Measurements from ENCODE around the gene NPR1.

NPR1 gene

GRCh38 chr1:153633161-153633753, 45.2 kb upstream of the NPR1 start (continued):
- TF ChIP-seq ZBTB10 (tag by site-specific recombination; IDR thresholded peaks at IDR 0.05), result 0 out of 2 replicates have a peak, but pooled peaks have one; percentile 46
- peak; percentile 17; the same call in 1 of the 2 replicates for TF ChIP-seq KLF1 (tag by site-specific recombination; IDR thresholded peaks at IDR 0.05)
- TF ChIP-seq ZSCAN30 (tag by site-specific recombination; IDR thresholded peaks at IDR 0.05), result no peak

DNA sequence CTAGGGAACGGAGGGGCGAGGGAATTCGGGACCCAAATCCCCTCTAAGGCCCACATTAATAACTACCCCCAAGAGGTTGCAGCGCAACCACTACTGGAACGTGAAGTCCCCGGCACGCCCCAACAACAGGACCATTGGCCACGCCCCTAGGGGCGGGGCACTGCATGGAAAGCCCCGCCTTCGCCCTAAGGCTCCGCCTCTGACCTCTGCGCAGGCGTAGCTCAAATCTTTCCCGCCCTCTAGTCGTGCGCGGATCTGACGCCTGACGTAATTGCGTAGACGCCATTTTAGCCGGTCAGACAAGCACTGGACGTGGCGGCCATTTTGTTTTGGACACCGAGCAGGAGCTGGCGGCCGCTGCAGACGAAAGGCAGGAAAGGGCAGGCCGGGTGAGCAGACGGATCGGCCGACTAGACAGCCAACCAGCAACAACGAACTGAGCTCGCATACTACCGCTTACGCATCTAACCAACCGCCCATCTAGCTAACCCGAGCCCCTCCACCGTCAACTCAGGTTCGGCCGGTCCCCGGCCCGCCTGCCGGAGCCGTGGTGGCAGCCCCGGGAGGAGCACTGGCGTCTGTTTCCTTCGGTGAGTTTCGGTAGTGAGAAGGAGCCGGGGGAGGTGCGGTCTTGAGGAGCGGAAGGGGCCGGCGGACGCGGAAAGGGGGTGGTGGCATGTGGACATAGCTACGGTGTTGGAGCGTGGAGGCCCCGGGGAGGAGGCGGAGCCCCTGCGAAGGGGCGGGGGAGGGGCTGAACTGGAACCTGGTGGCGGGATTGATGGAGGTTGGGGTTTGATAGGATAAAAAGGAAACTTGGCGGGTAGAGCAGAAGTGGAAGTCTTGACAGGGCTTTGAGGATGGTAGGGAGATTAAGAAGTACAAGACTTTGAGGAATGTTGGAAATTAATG, 44.5 kb upstream of the NPR1 start, which contains the start of gene CHTOP:
TSS of gene CHTOP (plus strand) at position 313 of the 912 bp plus-strand sequence. CDS start 2,523 bp downstream, outside the sequence.
- POLR2A ChIA-PET, result interaction anchor here (0.5 to 2.5 kb wide), 41 partner anchors 9 to 993 kb away, joined by 3 to 34 read pairs (median 6); partner anchors contain the start of genes CREB3L4, ILF2, INTS3 and RPS27
- no peaks in the 10 kb centered on the region for H3K4me1 ChIP-seq (ENCODE audit: control insufficient read depth, insufficient read depth, low read length)
- CTCF ChIA-PET, result interaction anchor here (0.6 to 2.1 kb wide), 10 partner anchors 12 to 353 kb away, joined by 3 to 9 read pairs (median 3); no protein-coding TSS in a partner anchor
- TF ChIP-seq, protein P1, sequence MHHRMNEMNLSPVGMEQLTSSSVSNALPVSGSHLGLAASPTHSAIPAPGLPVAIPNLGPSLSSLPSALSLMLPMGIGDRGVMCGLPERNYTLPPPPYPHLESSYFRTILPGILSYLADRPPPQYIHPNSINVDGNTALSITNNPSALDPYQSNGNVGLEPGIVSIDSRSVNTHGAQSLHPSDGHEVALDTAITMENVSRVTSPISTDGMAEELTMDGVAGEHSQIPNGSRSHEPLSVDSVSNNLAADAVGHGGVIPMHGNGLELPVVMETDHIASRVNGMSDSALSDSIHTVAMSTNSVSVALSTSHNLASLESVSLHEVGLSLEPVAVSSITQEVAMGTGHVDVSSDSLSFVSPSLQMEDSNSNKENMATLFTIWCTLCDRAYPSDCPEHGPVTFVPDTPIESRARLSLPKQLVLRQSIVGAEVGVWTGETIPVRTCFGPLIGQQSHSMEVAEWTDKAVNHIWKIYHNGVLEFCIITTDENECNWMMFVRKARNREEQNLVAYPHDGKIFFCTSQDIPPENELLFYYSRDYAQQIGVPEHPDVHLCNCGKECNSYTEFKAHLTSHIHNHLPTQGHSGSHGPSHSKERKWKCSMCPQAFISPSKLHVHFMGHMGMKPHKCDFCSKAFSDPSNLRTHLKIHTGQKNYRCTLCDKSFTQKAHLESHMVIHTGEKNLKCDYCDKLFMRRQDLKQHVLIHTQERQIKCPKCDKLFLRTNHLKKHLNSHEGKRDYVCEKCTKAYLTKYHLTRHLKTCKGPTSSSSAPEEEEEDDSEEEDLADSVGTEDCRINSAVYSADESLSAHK (tag by site-specific recombination; IDR thresholded peaks at IDR 0.05), result 0 out of 2 replicates have a peak, but pooled peaks have one; percentile 13
- TF ChIP-seq MZF1 (tag by site-specific recombination; IDR thresholded peaks at IDR 0.05; ENCODE audit: borderline replicate concordance), result no peak
- TF ChIP-seq ZNF561 (tag by site-specific recombination; IDR thresholded peaks at IDR 0.05; ENCODE audit: borderline replicate concordance), result peak; percentile 80; the same call in 1 of the 2 replicates
- TF ChIP-seq, protein P2, sequence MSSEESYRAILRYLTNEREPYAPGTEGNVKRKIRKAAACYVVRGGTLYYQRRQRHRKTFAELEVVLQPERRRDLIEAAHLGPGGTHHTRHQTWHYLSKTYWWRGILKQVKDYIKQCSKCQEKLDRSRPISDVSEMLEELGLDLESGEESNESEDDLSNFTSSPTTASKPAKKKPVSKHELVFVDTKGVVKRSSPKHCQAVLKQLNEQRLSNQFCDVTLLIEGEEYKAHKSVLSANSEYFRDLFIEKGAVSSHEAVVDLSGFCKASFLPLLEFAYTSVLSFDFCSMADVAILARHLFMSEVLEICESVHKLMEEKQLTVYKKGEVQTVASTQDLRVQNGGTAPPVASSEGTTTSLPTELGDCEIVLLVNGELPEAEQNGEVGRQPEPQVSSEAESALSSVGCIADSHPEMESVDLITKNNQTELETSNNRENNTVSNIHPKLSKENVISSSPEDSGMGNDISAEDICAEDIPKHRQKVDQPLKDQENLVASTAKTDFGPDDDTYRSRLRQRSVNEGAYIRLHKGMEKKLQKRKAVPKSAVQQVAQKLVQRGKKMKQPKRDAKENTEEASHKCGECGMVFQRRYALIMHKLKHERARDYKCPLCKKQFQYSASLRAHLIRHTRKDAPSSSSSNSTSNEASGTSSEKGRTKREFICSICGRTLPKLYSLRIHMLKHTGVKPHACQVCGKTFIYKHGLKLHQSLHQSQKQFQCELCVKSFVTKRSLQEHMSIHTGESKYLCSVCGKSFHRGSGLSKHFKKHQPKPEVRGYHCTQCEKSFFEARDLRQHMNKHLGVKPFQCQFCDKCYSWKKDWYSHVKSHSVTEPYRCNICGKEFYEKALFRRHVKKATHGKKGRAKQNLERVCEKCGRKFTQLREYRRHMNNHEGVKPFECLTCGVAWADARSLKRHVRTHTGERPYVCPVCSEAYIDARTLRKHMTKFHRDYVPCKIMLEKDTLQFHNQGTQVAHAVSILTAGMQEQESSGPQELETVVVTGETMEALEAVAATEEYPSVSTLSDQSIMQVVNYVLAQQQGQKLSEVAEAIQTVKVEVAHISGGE (tag by site-specific recombination; conservative IDR thresholded peaks at IDR 0.05; ENCODE audit: low read depth), result peak; percentile 80
- TF ChIP-seq ZNF391 (tag by site-specific recombination; IDR thresholded peaks at IDR 0.05; ENCODE audit: borderline replicate concordance, low read depth), result 0 out of 2 replicates have a peak, but pooled peaks have one; percentile 53
- peak; percentile 30; the same call in 1 of the 2 replicates for TF ChIP-seq ZBTB8A (tag by site-specific recombination; IDR thresholded peaks at IDR 0.05)
- TF ChIP-seq ZNF16 (tag by site-specific recombination; IDR thresholded peaks at IDR 0.05; ENCODE audit: low read depth), result no peak
- TF ChIP-seq ZNF214 (tag by site-specific recombination; IDR thresholded peaks at IDR 0.05; ENCODE audit: borderline replicate concordance), result no peak
- TF ChIP-seq ZNF341 (tag by site-specific recombination; IDR thresholded peaks at IDR 0.05; ENCODE audit: low read depth), result peak; percentile 91
- TF ChIP-seq, protein P3, sequence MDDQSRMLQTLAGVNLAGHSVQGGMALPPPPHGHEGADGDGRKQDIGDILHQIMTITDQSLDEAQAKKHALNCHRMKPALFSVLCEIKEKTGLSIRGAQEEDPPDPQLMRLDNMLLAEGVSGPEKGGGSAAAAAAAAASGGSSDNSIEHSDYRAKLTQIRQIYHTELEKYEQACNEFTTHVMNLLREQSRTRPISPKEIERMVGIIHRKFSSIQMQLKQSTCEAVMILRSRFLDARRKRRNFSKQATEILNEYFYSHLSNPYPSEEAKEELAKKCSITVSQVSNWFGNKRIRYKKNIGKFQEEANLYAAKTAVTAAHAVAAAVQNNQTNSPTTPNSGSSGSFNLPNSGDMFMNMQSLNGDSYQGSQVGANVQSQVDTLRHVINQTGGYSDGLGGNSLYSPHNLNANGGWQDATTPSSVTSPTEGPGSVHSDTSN (CRISPR knock-in tag; IDR thresholded peaks at IDR 0.05), result no peak
- peak; percentile 91 for TF ChIP-seq ZNF24 (tag by site-specific recombination; IDR thresholded peaks at IDR 0.05)
- no peak; the same call in 1 of the 2 replicates for TF ChIP-seq ZBTB48 (tag by site-specific recombination; IDR thresholded peaks at IDR 0.05)
- peak; percentile 90 for TF ChIP-seq SP7 (tag by site-specific recombination; IDR thresholded peaks at IDR 0.05)
- peak; percentile 68 for TF ChIP-seq ZNF146 (tag by site-specific recombination; IDR thresholded peaks at IDR 0.05)
- TF ChIP-seq ZXDB (tag by site-specific recombination; IDR thresholded peaks at IDR 0.05), result peak; percentile 91
- TF ChIP-seq ZNF843 (tag by site-specific recombination; IDR thresholded peaks at IDR 0.05), result peak; percentile 79; the same call in 1 of the 2 replicates
- TF ChIP-seq ZNF394 (tag by site-specific recombination; IDR thresholded peaks at IDR 0.05; ENCODE audit: borderline replicate concordance), result peak; percentile 61; the same call in 1 of the 2 replicates
- TF ChIP-seq ZNF600 (tag by site-specific recombination; IDR thresholded peaks at IDR 0.05), result peak; percentile 90
- peak; percentile 48; the same call in 1 of the 2 replicates for TF ChIP-seq WT1 (tag by site-specific recombination; IDR thresholded peaks at IDR 0.05)
- peak; percentile 93 for TF ChIP-seq ZNF629 (tag by site-specific recombination; IDR thresholded peaks at IDR 0.05)
- TF ChIP-seq KLF9 (tag by site-specific recombination; IDR thresholded peaks at IDR 0.05; ENCODE audit: low read depth), result peak; percentile 95

More for the DNA sequence above, 44.5 kb upstream of the NPR1 start, which contains the start of gene CHTOP:
- H3K4me3 ChIP-seq (ENCODE audit: low read depth, low read length), result peak within 1 kb of the TSS; percentile 79
- H3K36me3 ChIP-seq (ENCODE audit: control insufficient read depth in 2 of 2, insufficient read depth in 1 of 2, low read length in 2 of 2), result peaks cover 26 to 39% of the 10 kb centered on the region in 2 experiments
- H3K27ac ChIP-seq (ENCODE audit: extremely low read depth, low read depth, low read length), result peak within 1 kb of the TSS; percentile 99
- H3K9me3 ChIP-seq (ENCODE audit: control insufficient read depth, insufficient read depth, low read depth, low read length), result no peaks in the 10 kb centered on the region

Data from HEK293 (cell line).